ENCODE results near the gene ABCC3.
A peak's percentile ranks its signal among the peaks of the same experiment; 100 is the strongest.

Gene ABCC3

GRCh38 chr17:50626037-50626574 is 8.6 kb upstream of the ABCC3 start:
- DNase-seq (ENCODE audit: low read depth in 2 of 3, low spot score in 2 of 3), result peak; percentile 25 to 44 (median 38)

- DNase-seq (ENCODE audit: low read depth in 2 of 3, low spot score in 2 of 3), result no peak
Observed at GRCh38 chr17:50627036-50627781, 7.5 kb upstream of the ABCC3 start.

GRCh38 chr17:50627782-50628601 is 6.7 kb upstream of the ABCC3 start:
- no peak for DNase-seq (ENCODE audit: low read depth in 2 of 3, low spot score in 2 of 3)

GRCh38 chr17:50629902-50630301 is 4.8 kb upstream of the ABCC3 start:
- DNase-seq (ENCODE audit: low read depth in 2 of 3, low spot score in 2 of 3), result no peak

GRCh38 chr17:50630524-50631194 is 4.0 kb upstream of the ABCC3 start:
- DNase-seq (ENCODE audit: low read depth in 2 of 3, low spot score in 2 of 3), result peak; percentile 13 to 40 (median 36)

GRCh38 chr17:50631195-50631907 is 3.3 kb upstream of the ABCC3 start:
- DNase-seq (ENCODE audit: low read depth in 2 of 3, low spot score in 2 of 3), result no peak

GRCh38 chr17:50631908-50632571 is 2.6 kb upstream of the ABCC3 start:
- no peak for DNase-seq (ENCODE audit: low read depth in 2 of 3, low spot score in 2 of 3)

- DNase-seq (ENCODE audit: low read depth in 2 of 3, low spot score in 2 of 3), result no peak
Observed at GRCh38 chr17:50632637-50633036, 2.0 kb upstream of the ABCC3 start.

- DNase-seq (ENCODE audit: low read depth in 2 of 3, low spot score in 2 of 3), result no peak
Observed at GRCh38 chr17:50633683-50634082, 998 bp upstream of the ABCC3 start.

GRCh38 chr17:50634915-50635731 is 442 bp downstream of the ABCC3 start:
- no peak for DNase-seq (ENCODE audit: low read depth in 2 of 3, low spot score in 2 of 3)

GRCh38 chr17:50635732-50635981 is 976 bp downstream of the ABCC3 start:
- no peak for DNase-seq (ENCODE audit: low read depth in 2 of 3, low spot score in 2 of 3)

- DNase-seq (ENCODE audit: low read depth in 2 of 3, low spot score in 2 of 3), result no peak
Observed at GRCh38 chr17:50635982-50636803, 1.5 kb downstream of the ABCC3 start.

- no peak for DNase-seq (ENCODE audit: low read depth in 2 of 3, low spot score in 2 of 3)
Observed at GRCh38 chr17:50636804-50637195, 2.1 kb downstream of the ABCC3 start.

GRCh38 chr17:50637829-50638605 is 3.3 kb downstream of the ABCC3 start:
- no peak for DNase-seq (ENCODE audit: low read depth in 2 of 3, low spot score in 2 of 3)

- no peak for DNase-seq (ENCODE audit: low read depth in 2 of 3, low spot score in 2 of 3)
Observed at GRCh38 chr17:50638606-50638965, 3.9 kb downstream of the ABCC3 start.

- no peak for DNase-seq (ENCODE audit: low read depth in 2 of 3, low spot score in 2 of 3)
Observed at GRCh38 chr17:50638966-50639713, 4.5 kb downstream of the ABCC3 start.

GRCh38 chr17:50640686-50641351 is 6.1 kb downstream of the ABCC3 start:
- no peak for DNase-seq (ENCODE audit: low read depth in 2 of 3, low spot score in 2 of 3)
